Left kidney (tissue), 2 donors: ENCODE results near the gene FBXL5. TPM values are rescaled to one million over a fixed set of nuclear protein-coding genes. Genes with fewer than 3 reads are reported as not detected.
A peak's percentile ranks its signal among the peaks of the same experiment; 100 is the strongest.
"Not testable (repeated sequence)": the region's sequence is repeated elsewhere in the genome, so short reads cannot be mapped to it uniquely, and the experiment has no call there.

Experiments used
- DNase-seq: peaks from one replicate; pipeline ENCODE4 v3.0.0-alpha.2; 2013
- polyA plus RNA-seq: library from polyadenylated mRNA; unstranded; fragments of 120-200 nt; gene quantifications from one replicate; pipeline ENCODE4 v1.2.1, GENCODE V29; 2013; ENCODE audit not compliant: insufficient read length

Gene FBXL5
- polyA plus RNA-seq, 1 donor: 134 TPM

DNA sequence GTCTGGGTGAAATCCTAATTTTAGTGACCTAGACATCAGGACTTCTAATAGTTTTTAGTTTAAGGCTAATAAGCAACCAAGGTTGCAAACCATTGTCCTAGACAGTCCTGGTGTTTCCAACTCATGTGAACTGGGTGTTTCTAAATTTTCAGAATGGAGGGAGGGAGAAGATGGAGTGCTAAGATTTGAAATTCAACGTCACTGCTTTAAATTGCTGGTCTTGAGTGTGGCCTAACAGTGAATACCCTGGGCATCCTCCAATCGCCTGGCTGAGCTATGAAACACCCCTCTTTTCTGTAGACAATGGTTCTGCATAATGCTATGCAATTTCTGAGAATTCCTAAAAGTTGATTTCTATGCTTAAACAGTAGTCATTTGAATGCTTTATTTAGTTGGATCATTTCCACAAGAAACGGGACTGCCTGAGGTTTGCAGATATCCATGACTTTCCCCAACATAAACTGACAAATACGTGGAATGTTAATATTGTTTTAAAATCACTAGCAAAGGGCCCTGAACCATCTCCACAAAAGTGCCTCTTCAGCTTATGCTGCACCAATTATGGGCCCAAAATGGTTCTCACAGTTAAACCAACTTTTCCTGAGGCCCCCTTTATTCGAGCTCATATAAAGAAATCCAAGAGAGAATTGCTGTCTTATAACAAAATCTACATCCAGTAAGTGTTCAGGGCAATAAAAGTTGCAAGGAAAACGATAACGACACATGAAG lies 1.1 kb downstream of the FBXL5 start:
- DNase-seq: no peak

DNA sequence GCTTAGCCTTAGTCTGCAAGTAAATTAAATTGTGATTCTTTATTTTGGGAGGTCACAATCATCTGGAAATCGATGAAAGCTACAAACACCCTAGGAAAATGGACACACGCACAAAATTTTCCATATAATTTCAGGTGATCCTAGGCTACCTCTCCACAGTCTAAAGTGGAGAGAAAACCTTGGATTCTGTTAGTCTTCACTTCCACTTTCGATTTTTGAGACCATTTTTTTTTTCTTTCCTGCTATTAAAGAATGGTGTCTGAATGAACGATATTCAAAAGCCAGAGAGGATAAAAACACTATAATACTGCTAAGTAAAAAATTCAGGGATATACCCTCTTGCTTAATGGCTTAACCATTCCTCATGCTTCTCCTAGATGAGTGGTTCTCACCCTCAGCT lies 1.7 kb downstream of the FBXL5 start:
- DNase-seq: no peak

- no peak for DNase-seq
These were observed 2.3 kb downstream of the FBXL5 start for GRCh38 chr4:15652841-15653240.

GRCh38 chr4:15652191-15652590 lies 3.0 kb downstream of the FBXL5 start:
- DNase-seq: no peak

DNA sequence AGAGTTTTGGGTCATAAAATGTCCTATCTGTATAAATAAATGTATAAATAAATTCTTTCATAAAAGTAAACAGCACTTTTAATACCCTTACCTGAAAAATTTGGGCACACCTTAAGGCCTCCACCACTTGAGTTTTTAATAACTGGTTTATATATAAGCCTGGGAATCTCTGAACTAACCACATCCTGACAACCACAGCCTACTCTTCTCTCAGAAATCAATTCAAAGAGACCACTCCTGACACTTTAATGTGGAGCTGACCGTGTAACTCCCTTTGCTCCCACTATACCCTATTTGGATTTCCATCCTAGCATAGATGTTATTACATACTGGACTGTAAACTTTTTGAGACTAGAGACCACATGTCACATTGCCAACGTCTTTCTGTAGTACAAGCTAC lies 3.5 kb downstream of the FBXL5 start:
- DNase-seq: no peak

DNA sequence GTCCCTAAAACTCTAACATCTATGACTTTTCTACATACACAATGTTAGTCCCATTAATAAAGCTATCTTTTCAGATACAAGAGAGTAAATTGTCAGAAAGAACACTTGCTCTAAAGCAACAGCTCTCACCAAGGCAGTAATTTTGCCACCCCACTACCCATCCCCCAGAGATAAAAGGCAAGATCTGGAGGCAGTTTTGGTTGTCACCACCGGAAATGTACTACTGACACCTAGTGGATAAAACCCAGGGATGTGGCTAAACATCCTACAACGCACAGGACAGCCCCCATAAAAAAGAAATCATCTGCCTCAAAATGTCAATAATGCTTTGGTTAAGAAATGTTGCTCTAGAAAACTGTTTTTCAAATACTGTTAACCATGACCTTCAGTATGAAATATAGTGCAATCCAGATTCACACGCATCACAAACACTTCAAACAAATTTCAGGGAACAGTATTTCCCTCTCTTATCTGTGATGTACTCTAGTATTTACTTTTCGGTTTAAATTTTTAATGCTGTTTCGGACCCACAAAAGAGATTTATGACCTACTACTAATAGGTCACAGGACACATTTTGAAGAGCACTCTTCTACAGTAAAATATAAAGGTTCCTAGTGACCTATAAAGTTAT lies 5.1 kb downstream of the FBXL5 start:
- peak; percentile 31 for DNase-seq

DNA sequence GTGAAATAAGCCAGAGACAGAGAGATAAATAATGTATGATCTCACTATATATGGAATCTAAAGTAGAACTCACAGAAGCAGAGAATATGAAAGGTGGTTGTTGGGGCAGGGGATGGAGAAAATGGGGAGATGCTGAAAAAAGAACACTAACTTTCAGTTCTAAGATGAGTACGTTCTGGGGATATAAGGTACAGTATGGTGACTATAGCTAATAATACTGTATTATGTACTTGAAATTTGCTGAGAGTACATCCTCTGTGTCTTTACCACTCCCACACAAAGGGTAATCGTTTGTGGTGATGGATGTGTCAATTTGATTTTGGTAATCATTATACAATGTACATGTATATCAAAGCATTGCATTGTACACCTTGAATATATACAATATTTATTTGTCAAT lies 6.6 kb downstream of the FBXL5 start:
- DNase-seq: no peak

DNA sequence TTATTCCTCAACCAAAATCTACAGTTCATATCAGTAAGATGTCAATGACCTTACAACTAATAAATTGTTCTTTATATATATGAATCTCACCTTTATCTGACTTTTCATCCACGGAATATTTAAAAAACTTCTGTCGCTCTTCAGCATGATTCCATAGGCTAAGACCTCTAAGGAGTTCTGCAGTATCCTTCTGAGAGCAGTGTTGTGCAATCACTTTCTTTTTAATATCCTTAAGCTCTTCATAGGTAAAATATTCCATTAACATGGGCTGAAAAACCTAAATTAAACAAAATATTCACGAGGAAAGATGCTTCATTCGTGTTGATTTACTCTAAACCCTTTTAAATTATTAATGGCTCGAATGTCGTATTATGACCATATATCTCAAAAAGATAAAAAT lies 16.7 kb downstream of the FBXL5 start:
- DNase-seq: no peak

- no peak for DNase-seq
These were observed 18.3 kb downstream of the FBXL5 start for GRCh38 chr4:15636818-15637217.

DNA sequence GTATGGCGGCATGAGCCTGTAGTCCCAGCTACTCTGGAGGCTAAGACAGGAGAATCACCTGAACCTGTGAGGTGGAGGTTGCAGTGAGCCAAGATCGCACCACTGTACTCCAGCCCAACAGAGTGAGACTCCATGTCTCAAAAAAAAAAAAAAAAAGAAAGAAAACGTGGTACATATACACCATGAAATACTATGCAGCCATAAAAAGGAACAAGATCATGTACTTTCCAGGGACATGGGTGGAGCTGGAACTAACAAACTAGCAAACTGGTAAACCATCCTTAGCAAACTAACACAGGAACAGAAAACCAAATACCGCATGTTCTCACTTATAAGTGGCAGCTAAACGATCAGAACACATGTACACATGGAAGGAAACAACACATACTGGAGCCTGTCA lies 37.8 kb downstream of the FBXL5 start:
- DNase-seq: not testable (repeated sequence)

GRCh38 chr4:15614891-15615290 lies 40.3 kb downstream of the FBXL5 start:
- DNase-seq: not testable (repeated sequence)

- no peak for DNase-seq
These were observed 43.0 kb downstream of the FBXL5 start for GRCh38 chr4:15612136-15612535.

DNA sequence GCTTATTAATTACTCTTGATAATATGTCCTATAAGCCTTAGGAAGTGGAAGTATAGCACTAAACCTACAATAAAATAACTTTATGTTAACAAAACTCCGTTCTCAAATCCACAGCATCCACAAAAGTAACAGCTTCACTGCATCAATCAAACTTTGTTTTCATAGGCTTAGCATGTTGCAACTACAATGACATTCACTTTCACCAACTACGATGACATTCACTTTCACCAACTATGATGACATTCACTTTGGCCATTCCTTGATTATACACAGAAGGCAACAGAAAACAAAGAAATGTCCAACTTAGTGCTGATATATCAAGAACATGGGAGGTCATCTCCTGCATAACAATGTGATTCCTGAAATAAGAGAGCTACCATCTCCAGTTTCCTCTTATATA lies 44.3 kb downstream of the FBXL5 start:
- DNase-seq: no peak

DNA sequence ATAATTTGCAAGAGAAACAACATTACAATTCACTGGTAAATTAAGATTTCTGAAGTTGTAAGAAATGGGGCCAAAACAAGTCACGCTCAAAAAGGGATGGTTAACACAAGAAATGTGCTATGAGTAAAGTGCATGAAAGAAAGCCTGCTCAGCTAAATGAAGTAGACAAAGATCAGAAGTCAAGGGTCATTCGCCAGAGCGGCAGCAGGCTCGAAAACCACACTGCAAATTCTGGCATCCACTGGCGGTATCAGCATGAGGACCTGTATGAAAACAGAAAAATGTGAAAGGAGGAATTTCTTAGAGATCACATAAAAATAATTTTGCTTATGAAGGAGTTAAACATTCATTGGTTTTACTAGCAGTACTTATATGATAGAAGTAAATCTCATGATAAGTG lies 49.6 kb downstream of the FBXL5 start:
- no peak for DNase-seq

DNA sequence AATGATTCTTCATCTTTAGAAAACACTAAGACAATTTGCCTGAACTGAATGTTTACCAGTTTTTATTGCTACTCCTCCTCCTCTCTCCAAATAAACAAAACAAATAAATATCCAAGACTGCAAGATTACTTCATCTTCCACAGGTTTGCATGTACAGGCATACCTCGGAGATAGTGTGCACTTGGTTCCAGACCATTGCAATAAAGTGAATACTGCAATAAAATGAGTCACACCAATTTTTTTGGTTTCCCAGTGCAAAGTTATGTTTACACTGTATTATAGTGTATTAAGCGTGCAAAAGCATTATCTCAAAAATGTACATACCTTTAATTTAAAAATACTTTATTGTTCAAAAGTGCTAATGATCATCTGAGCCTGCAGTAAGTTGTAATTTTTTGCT lies 53.3 kb downstream of the FBXL5 start:
- no peak for DNase-seq

- no peak for DNase-seq
These were observed 55.0 kb downstream of the FBXL5 start for GRCh38 chr4:15600176-15600575.

- DNase-seq: no peak
These were observed 56.5 kb downstream of the FBXL5 start for GRCh38 chr4:15598644-15599043.

DNA sequence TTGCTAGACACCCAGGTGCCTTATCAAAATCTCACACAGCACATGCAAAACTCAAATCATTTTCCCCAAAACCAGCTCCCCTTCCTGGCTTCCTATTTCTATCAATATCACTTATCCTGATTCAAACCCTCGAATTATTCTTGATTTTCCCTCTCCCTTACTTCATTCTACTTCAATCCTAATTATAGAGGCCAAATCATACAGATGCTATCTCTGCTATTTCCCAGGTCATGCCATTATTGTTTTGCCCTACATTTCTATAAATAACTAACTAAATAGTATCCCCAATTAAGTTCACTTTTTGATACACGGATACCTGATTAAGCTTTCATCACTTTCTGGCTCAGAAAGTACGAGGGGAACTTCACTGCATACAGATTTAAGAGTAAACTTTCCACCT lies 62.4 kb downstream of the FBXL5 start:
- DNase-seq: no peak

GRCh38 chr4:15587649-15588048 lies 67.5 kb downstream of the FBXL5 start:
- DNase-seq: no peak

GRCh38 chr4:15586066-15586465 lies 69.1 kb downstream of the FBXL5 start:
- no peak for DNase-seq

DNA sequence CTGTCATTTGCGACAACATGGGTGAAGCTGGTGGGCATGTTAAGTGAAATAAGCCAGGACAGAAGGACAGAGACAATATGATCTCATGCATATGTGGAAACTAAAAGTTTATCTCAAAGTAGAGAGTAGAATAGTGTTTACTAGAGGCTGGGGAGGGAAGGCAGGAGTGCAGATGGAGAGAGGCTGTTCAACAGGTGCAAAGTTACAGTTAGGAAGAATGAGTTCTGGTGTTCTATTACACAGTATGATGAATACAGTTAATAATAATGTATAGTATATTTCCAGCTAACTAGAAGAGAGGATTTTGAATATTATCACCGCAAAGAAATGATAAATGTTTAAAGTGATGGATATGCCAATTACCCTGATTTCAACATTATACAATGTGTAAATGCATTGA lies 69.8 kb downstream of the FBXL5 start:
- DNase-seq: no peak

DNA sequence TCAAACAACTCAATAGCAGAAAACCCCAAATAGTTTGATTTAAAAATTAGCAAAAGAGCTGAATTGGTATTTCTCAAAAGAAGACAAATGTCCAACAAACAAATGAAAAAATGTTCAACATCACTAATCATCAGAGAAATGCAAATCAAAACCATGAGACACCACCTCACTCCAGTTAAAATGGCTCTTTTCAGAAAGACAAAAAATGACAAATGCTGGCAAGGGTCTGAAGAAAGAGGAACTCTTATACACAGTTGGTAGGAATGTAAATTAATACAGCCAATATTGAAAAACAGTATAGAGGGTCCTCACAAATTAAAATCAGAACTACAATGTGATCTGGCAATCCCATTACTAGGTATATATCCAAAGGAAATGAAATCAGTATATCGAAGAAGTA lies 70.4 kb downstream of the FBXL5 start:
- DNase-seq: no peak

DNA sequence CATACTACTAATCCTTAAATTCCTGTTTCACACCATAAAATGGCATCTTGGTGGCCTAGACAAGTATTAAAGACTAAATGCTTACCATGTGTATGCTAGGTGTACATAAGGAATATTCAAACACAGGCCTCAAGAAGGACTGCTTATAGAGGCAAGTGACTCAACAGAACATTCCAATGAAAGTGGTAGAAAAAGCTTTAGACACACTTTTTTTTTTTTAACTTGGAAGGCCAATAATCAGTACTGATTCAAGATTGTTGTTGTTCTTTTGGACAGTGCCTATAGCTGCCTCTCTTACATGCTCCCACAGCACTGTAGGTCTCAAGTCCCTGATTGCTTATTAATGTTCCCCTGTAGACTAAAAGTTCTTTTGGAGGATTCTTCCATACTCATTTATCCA lies 77.6 kb downstream of the FBXL5 start:
- no peak for DNase-seq

DNA sequence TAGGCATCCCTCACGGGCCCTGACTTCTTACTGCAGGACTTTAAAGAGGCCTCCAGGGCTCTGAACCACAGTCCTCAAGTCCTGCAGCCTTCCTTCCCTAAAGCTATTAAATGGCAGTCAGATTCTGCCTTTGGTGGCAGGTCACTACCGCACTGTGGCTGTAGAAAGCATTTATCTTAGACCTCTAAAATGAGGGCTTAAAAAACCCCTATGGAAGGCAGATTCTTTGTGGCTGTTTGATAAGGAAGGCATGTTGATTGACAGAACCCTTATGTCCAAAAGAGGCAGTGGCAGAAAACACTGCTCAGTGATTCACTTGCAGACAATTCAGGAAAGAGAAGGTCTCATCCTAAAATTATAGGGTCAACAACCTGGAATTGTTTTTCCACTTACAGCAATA lies 79.2 kb downstream of the FBXL5 start:
- DNase-seq: no peak
